T-helper 2 cell treated with Interferon-gamma antibody and Interleukin-4, amounts not matched to agents 5 μg/mL and 100 μg/mL, for 36 hours (primary cell): ENCODE measurements around the gene HSDL2.
"Not testable (repeated sequence)": the region's sequence is repeated elsewhere in the genome, so short reads cannot be mapped to it uniquely, and the experiment has no call there.

Experiments
- DNase-seq: peaks from one replicate; pipeline ENCODE4 v3.0.0; 2021; ENCODE audit warnings: low spot score
- H3K27ac Mint-ChIP-seq: one replicate; pipeline ENCODE4 v1.8.0; 2021; ENCODE audit warnings: mild to moderate bottlenecking, mixed read lengths
- H3K27me3 Mint-ChIP-seq: one replicate; pipeline ENCODE4 v1.8.0; 2021; ENCODE audit warnings: low read depth, mixed read lengths
- H3K36me3 Mint-ChIP-seq: one replicate; pipeline ENCODE4 v1.8.0; 2021; ENCODE audit warnings: low read depth, mixed read lengths
- H3K4me1 Mint-ChIP-seq: one replicate; pipeline ENCODE4 v1.8.0; 2021; ENCODE audit warnings: low read depth, mixed read lengths
- H3K4me3 Mint-ChIP-seq: one replicate; pipeline ENCODE4 v1.8.0; 2022; ENCODE audit warnings: mild to moderate bottlenecking, moderate library complexity, mixed read lengths
- H3K9me3 Mint-ChIP-seq: one replicate; pipeline ENCODE4 v1.8.0; 2021; ENCODE audit warnings: mixed read lengths

Gene HSDL2

GRCh38 chr9:112495614-112496013 lies 115.7 kb downstream of the HSDL2 start:
- Mint-ChIP-seq H3K4me3 (no peak overlapping the region), H3K27ac (no peak overlapping the region), H3K36me3 (peaks cover 36% of the 10 kb centered on the region), H3K27me3 (no peaks in the 10 kb centered on the region), H3K9me3 (peaks cover 27% of the 10 kb centered on the region), H3K4me1 (peaks cover 9% of the 10 kb centered on the region)
- DNase-seq = no peak

GRCh38 chr9:112496074-112496722 lies 116.3 kb downstream of the HSDL2 start:
- Mint-ChIP-seq H3K4me3 (no peak overlapping the region), H3K36me3 (peaks cover 38% of the 10 kb centered on the region), H3K9me3 (peaks cover 27% of the 10 kb centered on the region), H3K27ac (no peak overlapping the region), H3K4me1 (peaks cover 9% of the 10 kb centered on the region), H3K27me3 (no peaks in the 10 kb centered on the region)
- no peak for DNase-seq

DNA sequence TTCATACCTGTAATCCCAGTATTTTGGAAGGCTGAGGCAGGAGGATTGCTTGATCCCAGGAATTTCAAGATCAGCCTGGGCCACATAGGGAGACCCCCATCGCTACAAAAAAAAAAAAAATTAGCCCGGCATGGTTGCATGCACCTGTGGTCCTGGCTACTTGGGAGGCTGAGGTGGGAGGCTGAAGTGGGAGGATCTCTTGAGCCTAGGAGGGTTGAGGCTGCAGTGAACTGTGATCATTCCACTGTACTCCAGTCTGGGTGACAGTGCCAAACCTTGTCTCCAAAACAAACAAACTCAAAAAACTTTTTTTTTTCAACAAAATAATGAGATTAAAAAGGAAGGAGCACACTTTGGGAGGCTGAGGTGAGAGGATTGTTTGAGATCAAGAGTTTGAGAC lies 120.9 kb downstream of the HSDL2 start:
- Mint-ChIP-seq H3K27me3 (no peaks in the 10 kb centered on the region), H3K9me3 (no peaks in the 10 kb centered on the region), H3K4me1 (peaks cover 7% of the 10 kb centered on the region), H3K36me3 (peaks cover 5% of the 10 kb centered on the region), H3K4me3 (no peak overlapping the region), H3K27ac (no peak overlapping the region)
- no peak for DNase-seq

- Mint-ChIP-seq H3K4me3 (no peak overlapping the region), H3K27me3 (no peaks in the 10 kb centered on the region), H3K9me3 (no peaks in the 10 kb centered on the region), H3K36me3 (peaks cover 4% of the 10 kb centered on the region), H3K4me1 (peaks cover 7% of the 10 kb centered on the region), H3K27ac (no peak overlapping the region)
- DNase-seq = no peak
Observed at GRCh38 chr9:112501287-112501686, 121.4 kb downstream of the HSDL2 start.

- peaks cover 4% of the 10 kb centered on the region for H3K36me3 Mint-ChIP-seq
- H3K4me1 Mint-ChIP-seq = peaks cover 3% of the 10 kb centered on the region
- no peak overlapping the region for H3K4me3 Mint-ChIP-seq
- no peak for DNase-seq
- no peaks in the 10 kb centered on the region for H3K27me3 Mint-ChIP-seq
- H3K27ac Mint-ChIP-seq = no peak overlapping the region
- no peaks in the 10 kb centered on the region for H3K9me3 Mint-ChIP-seq
Observed at GRCh38 chr9:112502175-112502946, 122.5 kb downstream of the HSDL2 start.

GRCh38 chr9:112503170-112503569 lies 123.3 kb downstream of the HSDL2 start:
- DNase-seq = no peak
- H3K9me3 Mint-ChIP-seq = no peaks in the 10 kb centered on the region
- no peak overlapping the region for H3K4me3 Mint-ChIP-seq
- H3K36me3 Mint-ChIP-seq = peaks cover 4% of the 10 kb centered on the region
- H3K27me3 Mint-ChIP-seq = no peaks in the 10 kb centered on the region
- H3K27ac Mint-ChIP-seq = no peak overlapping the region
- H3K4me1 Mint-ChIP-seq = peaks cover 2% of the 10 kb centered on the region

DNA sequence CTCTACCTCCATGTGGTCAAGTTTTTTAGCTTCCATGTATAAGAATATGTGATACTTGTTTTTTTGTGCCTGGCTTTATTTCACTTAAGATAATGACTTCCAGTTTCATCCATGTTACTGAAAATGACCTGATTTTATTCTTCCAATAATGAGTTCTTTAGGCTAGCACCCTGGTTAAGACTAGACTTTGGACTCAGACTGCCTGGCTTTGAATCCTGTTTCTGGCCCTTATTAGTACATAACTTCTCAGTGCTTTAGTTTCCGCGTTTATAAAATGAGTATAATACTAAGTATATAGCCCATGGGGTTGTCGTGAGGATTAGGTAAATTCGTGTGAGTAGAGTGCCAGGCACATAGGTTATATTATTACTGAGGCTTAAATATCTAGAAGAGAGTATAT lies 125.2 kb downstream of the HSDL2 start:
- no peaks in the 10 kb centered on the region for H3K9me3 Mint-ChIP-seq
- peaks cover 2% of the 10 kb centered on the region for H3K4me1 Mint-ChIP-seq
- no peaks in the 10 kb centered on the region for H3K27me3 Mint-ChIP-seq
- peaks cover 4% of the 10 kb centered on the region for H3K36me3 Mint-ChIP-seq
- H3K27ac Mint-ChIP-seq = no peak overlapping the region
- DNase-seq = no peak
- H3K4me3 Mint-ChIP-seq = no peak overlapping the region

DNA sequence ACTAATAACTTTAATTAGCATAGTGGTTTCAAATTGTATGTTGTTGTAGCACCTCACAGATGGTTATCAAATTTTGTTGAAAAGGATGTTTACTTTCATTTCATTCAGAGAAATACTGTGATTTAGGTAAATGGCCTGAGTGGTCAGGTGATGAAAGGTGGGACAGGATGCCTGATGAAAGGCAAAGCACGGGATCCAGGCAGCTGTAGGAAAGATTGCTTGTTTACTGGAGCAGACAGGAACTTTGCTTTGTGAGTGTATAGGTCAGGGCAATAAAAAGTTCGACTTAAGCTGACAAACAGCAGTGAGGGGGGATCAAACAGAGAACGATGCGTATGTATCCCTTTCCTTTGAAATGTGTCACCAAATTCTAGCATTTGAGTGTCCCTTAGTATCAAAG lies 125.7 kb downstream of the HSDL2 start:
- Mint-ChIP-seq H3K4me1 (peaks cover 2% of the 10 kb centered on the region), H3K9me3 (no peaks in the 10 kb centered on the region), H3K27ac (no peak overlapping the region), H3K4me3 (no peak overlapping the region), H3K36me3 (peaks cover 4% of the 10 kb centered on the region), H3K27me3 (no peaks in the 10 kb centered on the region)
- DNase-seq = no peak

GRCh38 chr9:112506571-112506970 lies 126.7 kb downstream of the HSDL2 start:
- Mint-ChIP-seq H3K4me1 (peaks cover 2% of the 10 kb centered on the region), H3K4me3 (no peak overlapping the region), H3K36me3 (no peaks in the 10 kb centered on the region), H3K27ac (no peak overlapping the region), H3K9me3 (no peaks in the 10 kb centered on the region), H3K27me3 (no peaks in the 10 kb centered on the region)
- DNase-seq = no peak

GRCh38 chr9:112507001-112507680 lies 127.2 kb downstream of the HSDL2 start:
- H3K27me3 Mint-ChIP-seq = no peaks in the 10 kb centered on the region
- H3K27ac Mint-ChIP-seq = no peak overlapping the region
- H3K4me3 Mint-ChIP-seq = no peak overlapping the region
- peaks cover 2% of the 10 kb centered on the region for H3K4me1 Mint-ChIP-seq
- no peaks in the 10 kb centered on the region for H3K9me3 Mint-ChIP-seq
- H3K36me3 Mint-ChIP-seq = no peaks in the 10 kb centered on the region
- DNase-seq = no peak

GRCh38 chr9:112508377-112508776 lies 128.5 kb downstream of the HSDL2 start:
- Mint-ChIP-seq H3K4me3 (no peak overlapping the region), H3K27ac (no peak overlapping the region), H3K27me3 (no peaks in the 10 kb centered on the region), H3K4me1 (peaks cover 2% of the 10 kb centered on the region), H3K36me3 (no peaks in the 10 kb centered on the region), H3K9me3 (no peaks in the 10 kb centered on the region)
- DNase-seq = no peak

- H3K27ac Mint-ChIP-seq, H3K4me1 Mint-ChIP-seq: not testable (repeated sequence)
Observed at GRCh38 chr9:112512377-112512776, 132.5 kb downstream of the HSDL2 start.

DNA sequence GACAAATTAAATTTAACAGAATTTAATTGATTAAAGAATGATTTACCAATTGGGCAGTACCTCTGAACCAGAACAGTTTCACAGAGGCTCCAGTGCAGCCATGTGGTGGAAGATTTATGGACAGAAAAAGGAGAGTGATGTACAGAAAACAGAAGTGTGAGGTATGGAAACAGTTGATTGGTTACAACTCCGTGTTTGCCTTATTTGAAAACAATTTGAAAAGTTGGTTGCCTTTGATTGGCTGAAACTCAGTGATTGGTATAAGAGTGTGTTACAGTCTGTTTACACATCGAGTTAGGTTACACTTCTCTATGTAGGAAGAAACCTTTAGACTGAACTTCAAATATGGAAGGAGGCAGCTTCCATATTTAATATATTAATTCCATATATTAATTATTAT lies 136.9 kb downstream of the HSDL2 start:
- H3K4me1 Mint-ChIP-seq = peaks cover 1% of the 10 kb centered on the region
- no peak for DNase-seq
- no peak overlapping the region for H3K27ac Mint-ChIP-seq
- no peaks in the 10 kb centered on the region for H3K9me3 Mint-ChIP-seq
- H3K36me3 Mint-ChIP-seq = no peaks in the 10 kb centered on the region
- H3K27me3 Mint-ChIP-seq = no peaks in the 10 kb centered on the region
- H3K4me3 Mint-ChIP-seq = no peak overlapping the region

More at GRCh38 chr9:112512377-112512776, 132.5 kb downstream of the HSDL2 start:
- DNase-seq, H3K4me3 Mint-ChIP-seq, H3K9me3 Mint-ChIP-seq, H3K27me3 Mint-ChIP-seq, H3K36me3 Mint-ChIP-seq: not testable (repeated sequence)

DNA sequence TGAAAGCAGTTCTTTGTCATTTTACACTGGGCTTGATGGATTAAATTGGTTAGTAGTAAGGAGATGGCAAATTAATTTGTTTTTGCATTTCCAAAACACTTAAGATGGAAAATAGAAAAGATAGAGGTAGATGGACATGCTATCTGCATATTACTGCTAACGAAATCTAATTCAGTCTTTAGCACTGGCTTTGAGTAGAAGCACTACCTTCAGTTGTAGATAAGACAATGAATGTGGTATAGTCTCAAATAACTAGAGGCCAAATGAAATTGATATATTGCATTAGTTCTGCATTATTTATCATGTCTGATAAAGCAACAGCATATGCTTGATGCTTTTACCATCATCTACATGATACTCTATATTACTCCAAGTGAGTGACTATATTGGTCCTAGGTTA lies 140.2 kb downstream of the HSDL2 start:
- H3K27ac Mint-ChIP-seq = no peak overlapping the region
- H3K4me1 Mint-ChIP-seq = peaks cover 1% of the 10 kb centered on the region
- no peak for DNase-seq
- H3K36me3 Mint-ChIP-seq = no peaks in the 10 kb centered on the region
- H3K27me3 Mint-ChIP-seq = no peaks in the 10 kb centered on the region
- no peaks in the 10 kb centered on the region for H3K9me3 Mint-ChIP-seq
- no peak overlapping the region for H3K4me3 Mint-ChIP-seq
